GM18505 (cell line): ENCODE measurements around the gene PCNX3.
"Not testable (repeated sequence)": the region's sequence is repeated elsewhere in the genome, so short reads cannot be mapped to it uniquely, and the experiment has no call there.

Source experiments
- ATAC-seq: cut with Tn5 transposase; IDR thresholded peaks from one replicate; pipeline ENCODE4 v1.9.1; 2021; ENCODE audit not compliant: unreplicated experiment
- POLR2A ChIP-seq: IDR thresholded peaks from 4 replicates; pipeline ENCODE4 v1.6.1; 2011; ENCODE audit warnings: borderline replicate concordance; ENCODE audit not compliant: insufficient read depth, insufficient read length; ENCODE audit errors: extremely low read depth

The PCNX3 gene

GRCh38 chr11:65637794-65638419 lies 22.3 kb downstream of the PCNX3 start, which contains the start of gene SIPA1:
SIPA1 (plus strand) TSS chr11:65638101; CDS start chr11:65640922, 2,821 bp downstream.
- peak; percentile 73 for TF ChIP-seq POLR2A
- peak; percentile 37 for ATAC-seq

- not testable (repeated sequence) for ATAC-seq
These were observed 23.6 kb downstream of the PCNX3 start for GRCh38 chr11:65639228-65639597.

- peak; percentile 56 for TF ChIP-seq POLR2A
- ATAC-seq: no peak
These were observed 24.3 kb downstream of the PCNX3 start for GRCh38 chr11:65639623-65640482.

- no peak for TF ChIP-seq POLR2A
- no peak for ATAC-seq
These were observed 25.1 kb downstream of the PCNX3 start for GRCh38 chr11:65640483-65641296.

GRCh38 chr11:65641297-65642013 lies 25.9 kb downstream of the PCNX3 start:
- no peak for ATAC-seq
- TF ChIP-seq POLR2A: no peak

- TF ChIP-seq POLR2A: no peak
- no peak for ATAC-seq
These were observed 26.6 kb downstream of the PCNX3 start for GRCh38 chr11:65642014-65642671.

GRCh38 chr11:65643971-65644370 lies 28.4 kb downstream of the PCNX3 start:
- ATAC-seq: no peak
- no peak for TF ChIP-seq POLR2A

GRCh38 chr11:65644837-65645236 lies 29.3 kb downstream of the PCNX3 start:
- no peak for TF ChIP-seq POLR2A
- ATAC-seq: no peak

- TF ChIP-seq POLR2A: no peak
- ATAC-seq: no peak
These were observed 30.1 kb downstream of the PCNX3 start for GRCh38 chr11:65645710-65646109.

- no peak for TF ChIP-seq POLR2A
- no peak for ATAC-seq
These were observed 30.8 kb downstream of the PCNX3 start for GRCh38 chr11:65646288-65646957.

GRCh38 chr11:65646958-65647701 lies 31.6 kb downstream of the PCNX3 start:
- no peak for ATAC-seq
- no peak for TF ChIP-seq POLR2A

GRCh38 chr11:65648997-65649493 lies 33.5 kb downstream of the PCNX3 start:
- no peak for TF ChIP-seq POLR2A
- no peak for ATAC-seq
